A549 (cell line): ENCODE results near the gene BMAL1. TPM values are rescaled to one million over a fixed set of nuclear protein-coding genes. Genes with fewer than 3 reads are reported as not detected.

Experiments
- ATAC-seq, 2 experiments: fragments of 200-7000 bp in 1 of 2; fragments of >200 bp in 1 of 2; cut with Nextera tagmentation in 1 of 2; cut with Tn5 transposase in 1 of 2; 3 replicates each; pipeline versions ENCODE4 v1.8.0 to v1.9.1; 2018 to 2020; ENCODE audit warnings: mild to moderate bottlenecking in 1 of 2, moderate library complexity in 1 of 2
- CTCF ChIA-PET: fragments of 300-600 bp; sonication (Branson Sonifier 250); formaldehyde crosslinking; extraction: SDS; loops from one replicate; lab custom pipeline; 2021; ENCODE audit warnings: antibody characterized with exemption, inconsistent platforms; lab: Yijun Ruan, JAX
- POLR2A ChIA-PET: fragments of 350-600 bp; formaldehyde crosslinking; extraction: SDS; loops from one replicate; lab custom pipeline; 2021; ENCODE audit warnings: antibody characterized with exemption, inconsistent platforms; lab: Yijun Ruan, JAX
- DNase-seq, 2 experiments: peaks; one replicate each; pipeline versions ENCODE4 v3.0.0 to v3.0.0-alpha.2; 2011 to 2016; ENCODE audit warnings: low read depth in 1 of 2, low spot score in 1 of 2
- FAIRE-seq: peaks from 2 replicates; lab custom pipeline; 2011; peaks lifted over from hg19 to GRCh38; lab: Jason Lieb, UNC
- H3K27ac ChIP-seq, 2 experiments: fragments of >200 bp; sonication (Bioruptor Twin); formaldehyde crosslinking; 3 replicates each; pipeline ENCODE4 v1.5.1; 2016 to 2017
- H3K4me1 ChIP-seq: fragments of >200 bp; sonication (Bioruptor Twin); formaldehyde crosslinking; 3 replicates; pipeline ENCODE4 v1.6.1; 2016
- H3K4me2 ChIP-seq: fragments of >200 bp; sonication (Bioruptor Twin); formaldehyde crosslinking; 3 replicates; pipeline ENCODE4 v1.6.1; 2016
- H3K4me3 ChIP-seq: fragments of >200 bp; sonication (Bioruptor Twin); formaldehyde crosslinking; 3 replicates; pipeline ENCODE4 v1.5.1; 2016
- H3K9me3 ChIP-seq: fragments of >200 bp; sonication (Bioruptor Twin); formaldehyde crosslinking; 3 replicates; pipeline ENCODE4 v1.6.1; 2016
- CHD4 ChIP-seq: fragments of 200-600 bp; sonication (generic); IDR thresholded peaks from 2 replicates; pipeline ENCODE4 v1.6.1; 2016; ENCODE audit warnings: antibody characterized with exemption, mild to moderate bottlenecking, borderline replicate concordance
- EHMT2 ChIP-seq: fragments of 200-600 bp; sonication (generic); IDR thresholded peaks from 2 replicates; pipeline ENCODE4 v1.6.1; 2016; ENCODE audit warnings: antibody characterized with exemption, low read depth, mild to moderate bottlenecking, moderate library complexity
- ESRRA ChIP-seq: fragments of 150-350 bp; IDR thresholded peaks from 2 replicates; pipeline ENCODE4 v1.6.1; 2014; ENCODE audit warnings: mild to moderate bottlenecking, low read length, borderline replicate concordance
- FOSB ChIP-seq: fragments of 250-450 bp; sonication (Bioruptor Pico); IDR thresholded peaks from 2 replicates; pipeline ENCODE4 v1.5.0; 2020; ENCODE audit warnings: mild to moderate bottlenecking, moderate library complexity
- FOSL2 ChIP-seq, 2 experiments: fragments of 450-650 bp in 1 of 2; fragments of >200 bp in 1 of 2; sonication (Bioruptor Twin) in 1 of 2; formaldehyde crosslinking; IDR thresholded peaks; 2 replicates each; pipeline versions ENCODE4 v1.5.0 to v1.6.1; 2016 to 2020; ENCODE audit warnings: mild to moderate bottlenecking in 1 of 2, moderate library complexity in 1 of 2
- GATA3 ChIP-seq: IDR thresholded peaks from 2 replicates; pipeline ENCODE4 v1.6.1; 2012; ENCODE audit warnings: borderline replicate concordance
- HOXA7 ChIP-seq: fragments of 250-450 bp; sonication (Bioruptor Pico); IDR thresholded peaks from 2 replicates; pipeline ENCODE4 v1.5.0; 2020; ENCODE audit warnings: mild to moderate bottlenecking, moderate library complexity
- JUN ChIP-seq, 2 experiments: fragments of >200 bp; sonication (Bioruptor Twin); formaldehyde crosslinking; IDR thresholded peaks; 2 replicates in 1 of 2; 3 replicates in 1 of 2; pipeline ENCODE4 v1.6.1; 2016 to 2017
- KDM1A ChIP-seq: fragments of 200-600 bp; sonication (generic); IDR thresholded peaks from 2 replicates; pipeline ENCODE4 v1.6.1; 2016; ENCODE audit warnings: low read depth, mild to moderate bottlenecking
- MAZ ChIP-seq: fragments of 150-350 bp; IDR thresholded peaks from 2 replicates; pipeline ENCODE4 v1.6.1; 2014; ENCODE audit warnings: antibody characterized with exemption, low read depth, low read length, borderline replicate concordance
- MYC ChIP-seq: IDR thresholded peaks from 2 replicates; pipeline ENCODE4 v1.6.1; 2012; ENCODE audit warnings: mild to moderate bottlenecking, inconsistent platforms, low read length, improper control_type of control experiment, borderline replicate concordance
- NFE2L2 ChIP-seq: fragments of 150-350 bp; conservative IDR thresholded peaks from 2 replicates; pipeline ENCODE4 v1.6.1; 2014; ENCODE audit warnings: low read length
- NPAS2 ChIP-seq: fragments of 250-450 bp; sonication (Bioruptor Pico); IDR thresholded peaks from 2 replicates; pipeline ENCODE4 v1.8.0; 2022; ENCODE audit warnings: mild to moderate bottlenecking, moderate library complexity, borderline replicate concordance
- POLR2AphosphoS2 ChIP-seq: conservative IDR thresholded peaks from 2 replicates; pipeline ENCODE4 v1.6.1; 2012; ENCODE audit warnings: low read length, improper control_type of control experiment, inconsistent platforms
- RCOR1 ChIP-seq: fragments of 150-350 bp; IDR thresholded peaks from 2 replicates; pipeline ENCODE4 v1.6.1; 2014; ENCODE audit warnings: antibody characterized with exemption, low read length, low read depth
- SMC3 ChIP-seq: fragments of >200 bp; sonication (Bioruptor Twin); formaldehyde crosslinking; IDR thresholded peaks from 3 replicates; pipeline ENCODE4 v1.6.1; 2018; ENCODE audit warnings: inconsistent platforms
- TFCP2L1 ChIP-seq: fragments of 250-450 bp; sonication (Bioruptor Pico); IDR thresholded peaks from 2 replicates; pipeline ENCODE4 v1.5.0; 2021; ENCODE audit warnings: mild to moderate bottlenecking
- ZNF302 ChIP-seq: fragments of 250-450 bp; sonication (Bioruptor Pico); IDR thresholded peaks from 2 replicates; pipeline ENCODE4 v1.9.0; 2021; ENCODE audit warnings: inconsistent platforms, mild to moderate bottlenecking, moderate library complexity
- ZSCAN20 ChIP-seq: fragments of 250-450 bp; sonication (Bioruptor Pico); IDR thresholded peaks from 2 replicates; pipeline ENCODE4 v1.8.0; 2022; ENCODE audit warnings: mild to moderate bottlenecking, moderate library complexity
- WGBS: methylation state at CpG from one replicate; pipeline ENCODE4 v1.1.6; 2017; ENCODE audit errors: missing lambda C conversion rate; 5-methylcytosine and 5-hydroxymethylcytosine counted together
- polyA plus RNA-seq, 4 experiments: library from polyadenylated mRNA; depleted of rRNA in 3 of 4; stranded (reverse); fragments of >200 nt; fragmentation: RNase III in 1 of 4; extraction: RNeasy Plus Mini Kit Qiagen cat#74134 plus additional on column Dnase treatment in 1 of 4; gene quantifications; 2 replicates in 3 of 4; 3 replicates in 1 of 4; pipeline ENCODE4 v1.2.3, GENCODE V29; 2011 to 2017
- TF ChIP-seq, protein P1 (sequence below): fragments of 450-650 bp; IDR thresholded peaks from 2 replicates; pipeline ENCODE4 v1.6.1; 2014; ENCODE audit warnings: antibody characterized with exemption
- TF ChIP-seq, protein P2 (sequence below): fragments of >200 bp; sonication (Bioruptor Twin); formaldehyde crosslinking; IDR thresholded peaks from 3 replicates; pipeline ENCODE4 v1.5.1; 2016
- TF ChIP-seq, protein P3 (sequence below): fragments of >200 bp; sonication (Bioruptor Twin); formaldehyde crosslinking; IDR thresholded peaks from 2 replicates; pipeline ENCODE4 v1.6.1; 2016

The BMAL1 gene
- polyA plus RNA-seq, 2 of the 4 experiments (the other 2 are of a cell fraction): 28.6 to 29.2 TPM

DNA sequence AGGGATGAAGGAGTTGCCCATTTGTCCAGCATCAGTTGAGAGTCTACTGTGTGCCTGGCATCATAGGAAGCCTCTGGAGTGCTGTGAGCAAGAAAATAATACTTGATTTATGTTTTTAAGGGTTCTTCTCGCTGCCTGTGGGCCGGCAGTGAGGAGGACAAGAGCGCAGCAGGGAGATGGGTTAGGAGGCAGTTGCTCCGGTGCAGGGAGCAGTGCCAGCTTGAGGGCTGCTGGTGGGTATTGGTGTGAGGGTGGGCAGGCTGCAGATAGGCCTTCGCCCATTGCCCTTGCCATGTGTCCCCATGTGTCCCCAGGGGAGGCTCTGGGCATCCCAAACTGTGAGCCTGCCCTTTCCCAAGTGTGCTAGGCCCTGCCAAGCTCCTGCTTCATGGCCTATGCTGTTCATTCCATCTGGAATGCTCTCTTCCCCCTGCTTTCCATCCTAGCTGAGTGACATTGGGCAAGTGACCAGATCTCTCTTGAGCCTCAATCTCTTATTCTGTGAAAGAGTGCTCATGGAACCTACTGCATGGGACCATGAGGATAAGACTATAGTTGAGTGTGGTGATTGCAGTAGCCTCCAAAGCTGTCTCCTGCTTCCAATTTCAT lies 19.8 kb downstream of the BMAL1 start:
- ChIA-PET POLR2A (no interaction called here), CTCF (interaction anchor here (1.2 to 4.2 kb wide), 9 partner anchors 11 to 87 kb away, joined by 3 to 19 read pairs (median 6); no protein-coding TSS in a partner anchor)
- Histone ChIP-seq H3K27ac (no peak overlapping the region), H3K4me3 (no peak overlapping the region), H3K4me2 (no peak overlapping the region), H3K4me1 (0 out of 3 replicates have a peak, but pooled peaks cover 3% of the 10 kb centered on the region), H3K9me3 (no peaks in the 10 kb centered on the region)
- TF ChIP-seq, protein P1, sequence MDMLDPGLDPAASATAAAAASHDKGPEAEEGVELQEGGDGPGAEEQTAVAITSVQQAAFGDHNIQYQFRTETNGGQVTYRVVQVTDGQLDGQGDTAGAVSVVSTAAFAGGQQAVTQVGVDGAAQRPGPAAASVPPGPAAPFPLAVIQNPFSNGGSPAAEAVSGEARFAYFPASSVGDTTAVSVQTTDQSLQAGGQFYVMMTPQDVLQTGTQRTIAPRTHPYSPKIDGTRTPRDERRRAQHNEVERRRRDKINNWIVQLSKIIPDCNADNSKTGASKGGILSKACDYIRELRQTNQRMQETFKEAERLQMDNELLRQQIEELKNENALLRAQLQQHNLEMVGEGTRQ: no peak
- no peak for TF ChIP-seq ZNF302 (CRISPR knock-in tag)
- no peak for TF ChIP-seq CHD4
- no peak for TF ChIP-seq EHMT2
- TF ChIP-seq ZSCAN20 (CRISPR knock-in tag): no peak
- TF ChIP-seq HOXA7 (CRISPR knock-in tag): no peak
- no peak for TF ChIP-seq NFE2L2
- TF ChIP-seq KDM1A: no peak
- no peak for TF ChIP-seq GATA3
- TF ChIP-seq FOSB (CRISPR knock-in tag): no peak
- TF ChIP-seq, protein P2, sequence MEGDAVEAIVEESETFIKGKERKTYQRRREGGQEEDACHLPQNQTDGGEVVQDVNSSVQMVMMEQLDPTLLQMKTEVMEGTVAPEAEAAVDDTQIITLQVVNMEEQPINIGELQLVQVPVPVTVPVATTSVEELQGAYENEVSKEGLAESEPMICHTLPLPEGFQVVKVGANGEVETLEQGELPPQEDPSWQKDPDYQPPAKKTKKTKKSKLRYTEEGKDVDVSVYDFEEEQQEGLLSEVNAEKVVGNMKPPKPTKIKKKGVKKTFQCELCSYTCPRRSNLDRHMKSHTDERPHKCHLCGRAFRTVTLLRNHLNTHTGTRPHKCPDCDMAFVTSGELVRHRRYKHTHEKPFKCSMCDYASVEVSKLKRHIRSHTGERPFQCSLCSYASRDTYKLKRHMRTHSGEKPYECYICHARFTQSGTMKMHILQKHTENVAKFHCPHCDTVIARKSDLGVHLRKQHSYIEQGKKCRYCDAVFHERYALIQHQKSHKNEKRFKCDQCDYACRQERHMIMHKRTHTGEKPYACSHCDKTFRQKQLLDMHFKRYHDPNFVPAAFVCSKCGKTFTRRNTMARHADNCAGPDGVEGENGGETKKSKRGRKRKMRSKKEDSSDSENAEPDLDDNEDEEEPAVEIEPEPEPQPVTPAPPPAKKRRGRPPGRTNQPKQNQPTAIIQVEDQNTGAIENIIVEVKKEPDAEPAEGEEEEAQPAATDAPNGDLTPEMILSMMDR: no peak
- TF ChIP-seq FOSL2 (IDR thresholded peaks at IDR 0.05): no peak
- TF ChIP-seq FOSL2 (CRISPR knock-in tag; IDR thresholded peaks at IDR 0.05): no peak
- no peak for TF ChIP-seq JUN (IDR thresholded peaks at IDR 0.05)
- TF ChIP-seq SMC3: no peak
- TF ChIP-seq ESRRA: no peak
- no peak for FAIRE-seq
- no peak for DNase-seq
- 85% methylated on average over 5 of the region's 5 CpGs for WGBS
- no peak for ATAC-seq

DNA sequence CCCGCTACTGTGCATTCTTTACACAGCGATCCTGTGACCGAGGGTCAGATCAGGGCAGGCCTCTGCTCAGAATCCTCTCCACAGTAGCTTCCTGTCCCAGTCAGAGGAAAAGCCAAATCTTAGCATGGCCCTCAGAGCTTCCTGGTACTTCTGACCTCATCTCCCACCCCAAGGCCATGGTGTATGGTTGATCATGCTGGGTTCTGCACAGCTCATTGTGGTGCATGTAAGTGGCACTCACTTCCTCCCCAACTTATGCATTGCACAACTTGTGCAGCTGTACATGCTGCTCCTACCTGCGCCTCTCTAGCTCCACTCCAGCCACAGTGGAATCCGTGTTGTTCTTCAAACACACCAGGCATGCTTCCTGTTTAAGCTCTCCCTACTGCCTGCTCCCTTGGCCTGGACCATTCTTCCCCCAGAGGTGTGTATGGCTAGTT lies 20.3 kb downstream of the BMAL1 start:
- Histone ChIP-seq H3K27ac (no peak overlapping the region), H3K4me1 (0 out of 3 replicates have a peak, but pooled peaks cover under 1% of the 10 kb centered on the region), H3K9me3 (no peaks in the 10 kb centered on the region), H3K4me3 (no peak overlapping the region), H3K4me2 (no peak overlapping the region)
- no peak for ATAC-seq
- WGBS: 77% methylated on average over 5 of the region's 5 CpGs
- DNase-seq: no peak
- no peak for FAIRE-seq
- TF ChIP-seq TFCP2L1 (CRISPR knock-in tag) (no peak), FOSL2 (IDR thresholded peaks at IDR 0.05) (no peak), FOSL2 (CRISPR knock-in tag; IDR thresholded peaks at IDR 0.05) (no peak), MAZ (no peak)
- TF ChIP-seq, protein P2: no peak
- ChIA-PET CTCF (interaction anchor here (1.2 to 4.2 kb wide), 7 partner anchors 11 to 87 kb away, joined by 3 to 19 read pairs (median 7); no protein-coding TSS in a partner anchor), POLR2A (no interaction called here)

DNA sequence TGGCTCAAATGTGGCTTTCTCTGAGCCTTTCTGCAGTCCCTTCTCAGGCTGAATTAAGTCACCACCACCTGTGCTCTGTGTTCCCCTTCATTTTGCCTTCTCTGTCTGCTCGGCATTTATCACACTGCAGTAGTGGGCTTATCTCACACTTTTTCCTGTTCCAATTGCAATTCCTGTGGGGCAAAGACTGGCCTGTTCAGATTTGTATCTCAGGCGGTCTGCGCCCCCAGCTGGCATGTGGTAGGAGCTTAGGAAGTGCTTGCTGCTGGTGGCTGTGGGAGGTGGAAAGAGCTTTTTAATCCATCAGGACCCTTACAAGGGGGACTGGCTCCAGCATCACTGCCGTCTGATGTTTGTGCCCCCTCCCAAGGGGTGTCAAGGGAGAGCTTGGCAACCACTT lies 21.2 kb downstream of the BMAL1 start:
- POLR2A ChIA-PET: no interaction called here
- Histone ChIP-seq H3K27ac (no peak overlapping the region), H3K9me3 (no peaks in the 10 kb centered on the region), H3K4me2 (no peak overlapping the region), H3K4me3 (no peak overlapping the region), H3K4me1 (no peaks in the 10 kb centered on the region)
- no peak for ATAC-seq
- WGBS: 71% methylated on average over 4 of the region's 4 CpGs
- no peak for FAIRE-seq
- DNase-seq: no peak
- TF ChIP-seq, protein P3, sequence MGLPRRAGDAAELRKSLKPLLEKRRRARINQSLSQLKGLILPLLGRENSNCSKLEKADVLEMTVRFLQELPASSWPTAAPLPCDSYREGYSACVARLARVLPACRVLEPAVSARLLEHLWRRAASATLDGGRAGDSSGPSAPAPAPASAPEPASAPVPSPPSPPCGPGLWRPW: no peak
- no peak for TF ChIP-seq POLR2AphosphoS2
- TF ChIP-seq HOXA7 (CRISPR knock-in tag): no peak
- TF ChIP-seq RCOR1: no peak
- TF ChIP-seq MYC: no peak
- no peak for TF ChIP-seq NPAS2 (CRISPR knock-in tag)
- CTCF ChIA-PET: interaction anchor here (0.7 to 4.2 kb wide), 7 partner anchors 10 to 56 kb away, joined by 3 to 19 read pairs (median 6); no protein-coding TSS in a partner anchor
